Measurements from ENCODE around the gene TMCO4.

DNA sequence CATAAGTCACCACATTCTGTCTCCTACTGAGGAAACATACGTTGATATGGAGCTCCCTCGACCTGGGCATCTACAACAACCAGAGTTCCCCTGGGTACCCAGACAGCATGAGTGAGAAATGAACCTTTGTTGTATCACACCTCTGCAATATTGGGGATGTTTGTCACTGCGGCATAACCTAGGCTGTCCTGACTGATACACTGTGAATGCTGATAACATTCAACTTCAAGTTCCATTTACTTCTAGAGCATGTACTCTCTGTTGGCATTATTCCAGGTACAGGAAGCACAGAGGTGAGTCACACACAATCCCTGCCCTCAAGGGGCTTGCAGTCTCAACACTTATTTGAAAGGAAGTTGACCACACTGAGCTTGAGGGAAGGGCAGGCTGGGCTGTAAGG is 69.5 kb downstream of the TMCO4 start:
- TF ChIP-seq, protein P1, sequence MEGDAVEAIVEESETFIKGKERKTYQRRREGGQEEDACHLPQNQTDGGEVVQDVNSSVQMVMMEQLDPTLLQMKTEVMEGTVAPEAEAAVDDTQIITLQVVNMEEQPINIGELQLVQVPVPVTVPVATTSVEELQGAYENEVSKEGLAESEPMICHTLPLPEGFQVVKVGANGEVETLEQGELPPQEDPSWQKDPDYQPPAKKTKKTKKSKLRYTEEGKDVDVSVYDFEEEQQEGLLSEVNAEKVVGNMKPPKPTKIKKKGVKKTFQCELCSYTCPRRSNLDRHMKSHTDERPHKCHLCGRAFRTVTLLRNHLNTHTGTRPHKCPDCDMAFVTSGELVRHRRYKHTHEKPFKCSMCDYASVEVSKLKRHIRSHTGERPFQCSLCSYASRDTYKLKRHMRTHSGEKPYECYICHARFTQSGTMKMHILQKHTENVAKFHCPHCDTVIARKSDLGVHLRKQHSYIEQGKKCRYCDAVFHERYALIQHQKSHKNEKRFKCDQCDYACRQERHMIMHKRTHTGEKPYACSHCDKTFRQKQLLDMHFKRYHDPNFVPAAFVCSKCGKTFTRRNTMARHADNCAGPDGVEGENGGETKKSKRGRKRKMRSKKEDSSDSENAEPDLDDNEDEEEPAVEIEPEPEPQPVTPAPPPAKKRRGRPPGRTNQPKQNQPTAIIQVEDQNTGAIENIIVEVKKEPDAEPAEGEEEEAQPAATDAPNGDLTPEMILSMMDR (IDR thresholded peaks at IDR 0.05; ENCODE audit: control extremely low read depth in 1 of 3, insufficient read depth in 1 of 3, low read depth in 1 of 3, low read length in 3 of 3), result no peak
- TF ChIP-seq SIN3A (conservative IDR thresholded peaks at IDR 0.05 in 1 of 2, IDR thresholded peaks at IDR 0.05 in 1 of 2; ENCODE audit: low read depth in 1 of 2, low read length in 2 of 2), result no peak
- no peak for TF ChIP-seq CREB1 (IDR thresholded peaks at IDR 0.05)
- TF ChIP-seq CEBPB (IDR thresholded peaks at IDR 0.05; ENCODE audit: low read depth, low read length), result no peak
- TF ChIP-seq, protein P2, sequence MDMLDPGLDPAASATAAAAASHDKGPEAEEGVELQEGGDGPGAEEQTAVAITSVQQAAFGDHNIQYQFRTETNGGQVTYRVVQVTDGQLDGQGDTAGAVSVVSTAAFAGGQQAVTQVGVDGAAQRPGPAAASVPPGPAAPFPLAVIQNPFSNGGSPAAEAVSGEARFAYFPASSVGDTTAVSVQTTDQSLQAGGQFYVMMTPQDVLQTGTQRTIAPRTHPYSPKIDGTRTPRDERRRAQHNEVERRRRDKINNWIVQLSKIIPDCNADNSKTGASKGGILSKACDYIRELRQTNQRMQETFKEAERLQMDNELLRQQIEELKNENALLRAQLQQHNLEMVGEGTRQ (IDR thresholded peaks at IDR 0.05; ENCODE audit: low read length), result no peak
- TF ChIP-seq CHD2 (IDR thresholded peaks at IDR 0.05; ENCODE audit: low read length), result no peak
- TF ChIP-seq, protein P3, sequence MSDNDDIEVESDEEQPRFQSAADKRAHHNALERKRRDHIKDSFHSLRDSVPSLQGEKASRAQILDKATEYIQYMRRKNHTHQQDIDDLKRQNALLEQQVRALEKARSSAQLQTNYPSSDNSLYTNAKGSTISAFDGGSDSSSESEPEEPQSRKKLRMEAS (IDR thresholded peaks at IDR 0.05), result no peak
- TF ChIP-seq RAD21 (IDR thresholded peaks at IDR 0.05 in 1 of 2, conservative IDR thresholded peaks at IDR 0.05 in 1 of 2; ENCODE audit: low read depth in 2 of 2, low read length in 2 of 2), result no peak
- TF ChIP-seq POLR2A (IDR thresholded peaks at IDR 0.05; ENCODE audit: control extremely low read depth in 1 of 2, low read depth in 2 of 2, low read length in 2 of 2), result no peak
- TF ChIP-seq EP300 (IDR thresholded peaks at IDR 0.05; ENCODE audit: borderline replicate concordance in 1 of 2, low read depth in 2 of 2, low read length in 2 of 2), result no peak
- no peak for TF ChIP-seq BCL11A (IDR thresholded peaks at IDR 0.05; ENCODE audit: low read depth in 2 of 2, low read length in 2 of 2)
- no peak for TF ChIP-seq SP2 (IDR thresholded peaks at IDR 0.05; ENCODE audit: low read length)
- no peak for TF ChIP-seq EZH2 (IDR thresholded peaks at IDR 0.05; ENCODE audit: low read depth, low read length, severe bottlenecking)

Data from H1 (cell line).